Astrocyte (in vitro differentiated cells and primary cell): ENCODE data around the gene FAM50A. TPM values are rescaled to one million over a fixed set of nuclear protein-coding genes. Genes with fewer than 3 reads are reported as not detected.

Experiments used
- DNase-seq: peaks from one replicate; pipeline ENCODE4 v3.0.0-alpha.2; 2010; ENCODE audit warnings: low read depth
- FAIRE-seq: peaks from 2 replicates; lab custom pipeline; 2011; peaks lifted over from hg19 to GRCh38; lab: Jason Lieb, UNC
- H2AFZ ChIP-seq: 2 replicates; pipeline ENCODE4 v1.6.0; 2012; ENCODE audit warnings: low read depth, low read length, inconsistent platforms
- H3K27ac ChIP-seq: 2 replicates; pipeline ENCODE4 v1.5.1; 2011; ENCODE audit warnings: low read depth, low read length, inconsistent platforms
- H3K27me3 ChIP-seq: 2 replicates; pipeline ENCODE4 v1.6.0; 2011; ENCODE audit warnings: low read length, inconsistent platforms; ENCODE audit not compliant: insufficient read depth
- H3K36me3 ChIP-seq: 2 replicates; pipeline ENCODE4 v1.5.1; 2011; ENCODE audit warnings: low read length, inconsistent platforms; ENCODE audit not compliant: insufficient read depth
- H3K4me1 ChIP-seq: 2 replicates; pipeline ENCODE4 v1.5.1; 2011; ENCODE audit warnings: low read length, inconsistent platforms; ENCODE audit not compliant: insufficient read depth
- H3K4me2 ChIP-seq: 2 replicates; pipeline ENCODE4 v1.6.0; 2012; ENCODE audit warnings: low read length, inconsistent platforms
- H3K4me3 ChIP-seq: 2 replicates; pipeline ENCODE4 v1.5.1; 2011; ENCODE audit warnings: low read depth, mild to moderate bottlenecking, low read length, inconsistent platforms; ENCODE audit not compliant: insufficient read depth
- H3K79me2 ChIP-seq: 2 replicates; pipeline ENCODE4 v1.6.0; 2012; ENCODE audit warnings: mild to moderate bottlenecking, low read length, inconsistent platforms; ENCODE audit not compliant: insufficient read depth
- H3K9ac ChIP-seq: 2 replicates; pipeline ENCODE4 v1.6.0; 2012; ENCODE audit warnings: mild to moderate bottlenecking, low read length, inconsistent platforms
- H3K9me3 ChIP-seq: 2 replicates; pipeline ENCODE4 v1.5.1; 2012; ENCODE audit warnings: low read depth, mild to moderate bottlenecking, low read length, inconsistent platforms; ENCODE audit not compliant: insufficient read depth
- H4K20me1 ChIP-seq: 2 replicates; pipeline ENCODE4 v1.6.0; 2012; ENCODE audit warnings: low read length, inconsistent platforms; ENCODE audit not compliant: insufficient read depth
- H3K27ac Mint-ChIP-seq: one replicate; pipeline ENCODE4 v1.8.0; 2021; ENCODE audit warnings: mild to moderate bottlenecking, mixed read lengths; ENCODE audit not compliant: unreplicated experiment
- H3K27me3 Mint-ChIP-seq: one replicate; pipeline ENCODE4 v1.8.0; 2021; ENCODE audit warnings: low read depth, mixed read lengths; ENCODE audit not compliant: unreplicated experiment
- H3K36me3 Mint-ChIP-seq: one replicate; pipeline ENCODE4 v1.8.0; 2021; ENCODE audit warnings: low read depth, mixed read lengths; ENCODE audit not compliant: unreplicated experiment
- H3K4me1 Mint-ChIP-seq: one replicate; pipeline ENCODE4 v1.8.0; 2021; ENCODE audit warnings: low read depth, mixed read lengths; ENCODE audit not compliant: unreplicated experiment
- H3K4me3 Mint-ChIP-seq: one replicate; pipeline ENCODE4 v1.8.0; 2021; ENCODE audit warnings: mild to moderate bottlenecking, moderate library complexity, mixed read lengths; ENCODE audit not compliant: unreplicated experiment
- H3K9me3 Mint-ChIP-seq: one replicate; pipeline ENCODE4 v1.8.0; 2021; ENCODE audit warnings: mild to moderate bottlenecking, mixed read lengths; ENCODE audit not compliant: unreplicated experiment
- EZH2 ChIP-seq: IDR thresholded peaks from 2 replicates; pipeline ENCODE4 v1.6.1; 2012; ENCODE audit warnings: mild to moderate bottlenecking, low read length, inconsistent platforms; ENCODE audit not compliant: insufficient read depth
- total RNA-seq: library from RNA; stranded (reverse); gene quantifications from 2 replicates; pipeline ENCODE4 v1.2.1, GENCODE V29; 2021
- TF ChIP-seq, protein P1 (sequence below): IDR thresholded peaks from 2 replicates; pipeline ENCODE4 v1.5.1; 2011; ENCODE audit warnings: low read depth, mild to moderate bottlenecking, inconsistent platforms, low read length, moderate library complexity; ENCODE audit not compliant: insufficient read depth

The FAM50A gene
- total RNA-seq, 1 donor from 2014 or later, result 100.0 TPM

DNA sequence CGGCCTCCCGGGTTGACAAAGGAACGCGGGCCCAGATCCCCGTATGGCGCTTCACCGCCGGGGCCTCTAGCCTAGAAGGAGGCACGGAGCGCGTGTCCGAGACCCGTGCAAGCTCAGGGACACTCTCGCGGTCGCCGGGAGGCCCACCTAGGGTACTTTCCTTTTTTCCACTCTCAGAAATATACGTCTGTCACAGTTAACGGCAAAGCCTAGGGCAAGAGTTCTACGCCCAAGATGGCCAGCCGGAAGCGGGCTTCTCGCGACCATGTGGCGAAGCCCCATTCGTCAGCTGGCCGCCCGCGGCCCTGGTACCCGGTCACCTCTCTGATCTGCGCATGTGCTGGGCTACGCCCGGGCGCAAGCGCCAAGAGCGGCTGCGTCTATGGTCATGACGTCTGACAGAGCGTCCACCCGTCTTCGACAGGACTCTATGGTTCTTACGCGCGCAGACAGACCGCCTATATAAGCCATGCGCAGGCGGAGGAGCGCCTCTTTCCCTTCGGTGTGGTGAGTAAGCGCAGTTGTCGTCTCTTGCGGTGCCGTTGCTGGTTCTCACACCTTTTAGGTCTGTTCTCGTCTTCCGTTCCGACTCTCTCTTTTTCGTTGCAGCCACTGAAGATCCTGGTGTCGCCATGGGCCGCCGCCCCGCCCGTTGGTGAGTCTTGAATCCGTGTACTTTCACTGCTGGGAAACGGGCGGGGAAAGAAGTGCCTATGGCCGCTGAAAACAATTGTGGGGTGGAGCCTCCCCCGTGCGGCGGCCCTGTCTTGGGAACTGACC, 45.9 kb upstream of the FAM50A start, which contains the start of gene RPL10:
Gene RPL10, plus strand, starts transcription at position 490 of the 780 bp plus-strand sequence. Its CDS starts 143 bp downstream, at position 633.
- no peaks in the 10 kb centered on the region for H3K9me3 Mint-ChIP-seq
- H3K4me1 Mint-ChIP-seq, result peaks cover 7% of the 10 kb centered on the region
- DNase-seq (peak; percentile 92), FAIRE-seq (peak; percentile 62)
- H3K4me2 ChIP-seq, result peak within 1 kb of the TSS; percentile 92
- no peaks in the 10 kb centered on the region for H3K9me3 ChIP-seq
- H3K4me3 Mint-ChIP-seq, result peak within 1 kb of the TSS; percentile 98
- H3K4me1 ChIP-seq, result peaks cover 4% of the 10 kb centered on the region
- no peak for TF ChIP-seq EZH2
- TF ChIP-seq, protein P1, sequence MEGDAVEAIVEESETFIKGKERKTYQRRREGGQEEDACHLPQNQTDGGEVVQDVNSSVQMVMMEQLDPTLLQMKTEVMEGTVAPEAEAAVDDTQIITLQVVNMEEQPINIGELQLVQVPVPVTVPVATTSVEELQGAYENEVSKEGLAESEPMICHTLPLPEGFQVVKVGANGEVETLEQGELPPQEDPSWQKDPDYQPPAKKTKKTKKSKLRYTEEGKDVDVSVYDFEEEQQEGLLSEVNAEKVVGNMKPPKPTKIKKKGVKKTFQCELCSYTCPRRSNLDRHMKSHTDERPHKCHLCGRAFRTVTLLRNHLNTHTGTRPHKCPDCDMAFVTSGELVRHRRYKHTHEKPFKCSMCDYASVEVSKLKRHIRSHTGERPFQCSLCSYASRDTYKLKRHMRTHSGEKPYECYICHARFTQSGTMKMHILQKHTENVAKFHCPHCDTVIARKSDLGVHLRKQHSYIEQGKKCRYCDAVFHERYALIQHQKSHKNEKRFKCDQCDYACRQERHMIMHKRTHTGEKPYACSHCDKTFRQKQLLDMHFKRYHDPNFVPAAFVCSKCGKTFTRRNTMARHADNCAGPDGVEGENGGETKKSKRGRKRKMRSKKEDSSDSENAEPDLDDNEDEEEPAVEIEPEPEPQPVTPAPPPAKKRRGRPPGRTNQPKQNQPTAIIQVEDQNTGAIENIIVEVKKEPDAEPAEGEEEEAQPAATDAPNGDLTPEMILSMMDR, result no peak
- no peaks in the 10 kb centered on the region for H3K27me3 ChIP-seq
- H3K36me3 ChIP-seq, result peaks cover 14% of the 10 kb centered on the region
- peak within 1 kb of the TSS; percentile 23 for H2AFZ ChIP-seq
- H3K79me2 ChIP-seq, result peaks cover 26% of the 10 kb centered on the region
- peaks cover 37% of the 10 kb centered on the region for H4K20me1 ChIP-seq
- peak within 1 kb of the TSS; percentile 98 for H3K9ac ChIP-seq
- peak within 1 kb of the TSS; percentile 91 for H3K4me3 ChIP-seq
- peak within 1 kb of the TSS; percentile 99 for H3K27ac Mint-ChIP-seq
- H3K36me3 Mint-ChIP-seq, result peaks cover 13% of the 10 kb centered on the region
- no peaks in the 10 kb centered on the region for H3K27me3 Mint-ChIP-seq
- peak within 1 kb of the TSS; percentile 96 for H3K27ac ChIP-seq

GRCh38 chrX:154398668-154399526, 45.0 kb upstream of the FAM50A start:
- Histone ChIP-seq H3K4me1 (peaks cover 4% of the 10 kb centered on the region), H3K27me3 (no peaks in the 10 kb centered on the region), H4K20me1 (peaks cover 37% of the 10 kb centered on the region), H2AFZ (no peak overlapping the region), H3K36me3 (peaks cover 14% of the 10 kb centered on the region), H3K79me2 (peaks cover 26% of the 10 kb centered on the region), H3K4me3 (peak overlapping the region; percentile 91), H3K9me3 (no peaks in the 10 kb centered on the region), H3K9ac (peak overlapping the region; percentile 98), H3K4me2 (peak overlapping the region; percentile 92), H3K27ac (peak overlapping the region; percentile 96)
- no peak for FAIRE-seq
- H3K27me3 Mint-ChIP-seq, result no peaks in the 10 kb centered on the region
- H3K4me1 Mint-ChIP-seq, result peaks cover 7% of the 10 kb centered on the region
- TF ChIP-seq EZH2, result no peak
- TF ChIP-seq, protein P1, result peak; percentile 71
- peak overlapping the region; percentile 99 for H3K27ac Mint-ChIP-seq
- peak overlapping the region; percentile 98 for H3K4me3 Mint-ChIP-seq
- no peaks in the 10 kb centered on the region for H3K9me3 Mint-ChIP-seq
- H3K36me3 Mint-ChIP-seq, result peaks cover 13% of the 10 kb centered on the region
- DNase-seq, result peak; percentile 40
